ENCODE measurements around the gene ATP6V0E1.
"Not testable (repeated sequence)": the region's sequence is repeated elsewhere in the genome, so short reads cannot be mapped to it uniquely, and the experiment has no call there.

Gene ATP6V0E1

DNA sequence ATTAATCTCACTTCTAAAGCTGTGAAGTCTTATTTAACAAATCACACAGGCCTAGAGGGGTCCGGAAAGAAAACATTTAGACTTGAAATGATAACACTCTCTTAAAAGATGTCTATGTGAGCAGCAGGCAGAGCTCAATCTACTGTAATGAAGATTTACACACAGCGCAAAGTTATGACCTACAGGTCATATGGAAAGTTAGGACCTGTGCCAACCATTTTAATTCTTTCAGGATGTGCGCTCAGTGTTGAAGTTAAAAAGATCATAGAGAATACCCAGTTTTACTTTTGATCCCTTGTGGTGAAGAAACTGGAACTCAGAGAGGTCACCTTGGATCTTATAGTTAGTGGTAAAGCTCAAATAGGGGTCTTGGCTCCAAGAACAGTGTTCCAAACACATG, 69.5 kb downstream of the ATP6V0E1 start:
- Mint-ChIP-seq H3K9me3 (ENCODE audit: low read depth) (no peaks in the 10 kb centered on the region), H3K27ac (no peak overlapping the region), H3K27me3 (no peaks in the 10 kb centered on the region), H3K4me1 (ENCODE audit: low read depth) (peaks cover 28% of the 10 kb centered on the region), H3K36me3 (no peaks in the 10 kb centered on the region), H3K4me3 (no peak overlapping the region)

GRCh38 chr5:173055042-173055721, 71.6 kb downstream of the ATP6V0E1 start:
- H3K27ac Mint-ChIP-seq: peak overlapping the region; percentile 97
- no peaks in the 10 kb centered on the region for H3K27me3 Mint-ChIP-seq
- H3K4me3 Mint-ChIP-seq: peak overlapping the region; percentile 96
- no peaks in the 10 kb centered on the region for H3K36me3 Mint-ChIP-seq
- H3K4me1 Mint-ChIP-seq (ENCODE audit: low read depth): peaks cover 41% of the 10 kb centered on the region
- no peaks in the 10 kb centered on the region for H3K9me3 Mint-ChIP-seq (ENCODE audit: low read depth)

GRCh38 chr5:173055722-173055982, 72.1 kb downstream of the ATP6V0E1 start:
- H3K4me1 Mint-ChIP-seq (ENCODE audit: low read depth): peaks cover 45% of the 10 kb centered on the region
- H3K27me3 Mint-ChIP-seq: no peaks in the 10 kb centered on the region
- H3K4me3 Mint-ChIP-seq: peak overlapping the region; percentile 96
- no peaks in the 10 kb centered on the region for H3K9me3 Mint-ChIP-seq (ENCODE audit: low read depth)
- no peaks in the 10 kb centered on the region for H3K36me3 Mint-ChIP-seq
- peak overlapping the region; percentile 97 for H3K27ac Mint-ChIP-seq

DNA sequence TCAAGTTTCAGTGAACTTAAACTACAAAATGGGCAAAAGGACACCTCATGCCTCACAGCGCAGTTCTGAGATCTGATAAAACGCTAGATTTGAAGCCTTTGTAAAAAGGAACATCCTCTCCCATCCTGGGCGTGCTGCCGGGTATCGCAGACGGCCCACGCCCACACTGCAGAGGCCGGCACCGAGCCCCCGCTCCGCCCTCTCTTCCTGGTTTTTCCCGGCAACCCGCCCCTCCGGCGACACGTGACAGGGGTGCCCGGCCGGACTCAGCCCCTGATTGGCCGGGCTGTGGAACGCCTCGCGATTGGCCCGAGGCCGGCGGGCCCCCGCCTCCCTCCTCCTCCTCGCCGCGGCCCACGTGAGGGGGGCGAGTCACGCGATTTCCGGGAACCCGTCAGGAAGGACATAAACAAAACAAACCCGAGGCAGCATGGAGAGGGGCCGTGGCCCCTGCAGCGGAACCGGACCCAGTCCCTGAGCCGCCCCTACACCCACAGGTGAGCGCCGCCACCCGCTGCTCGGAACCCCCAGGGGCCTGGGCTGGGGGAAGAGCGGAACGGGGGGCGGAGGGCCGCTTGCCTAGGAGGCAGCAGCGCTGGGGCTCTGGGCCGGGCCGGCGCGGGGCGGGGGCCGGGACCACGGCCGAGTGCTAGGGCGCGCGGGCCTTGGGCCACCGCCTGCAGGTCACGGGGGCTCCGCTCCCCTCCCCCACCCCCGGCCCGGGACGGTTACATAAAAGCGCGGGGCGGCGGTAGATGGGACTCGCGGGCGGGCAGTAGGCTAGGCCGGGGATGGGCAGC, 72.6 kb downstream of the ATP6V0E1 start, which contains the start of gene CREBRF:
TSS of gene CREBRF (plus strand) at position 370 of the 800 bp plus-strand sequence. CDS start 24,424 bp downstream, outside the sequence.
- H3K4me3 Mint-ChIP-seq: peak within 1 kb of the TSS; percentile 96
- peaks cover 50% of the 10 kb centered on the region for H3K4me1 Mint-ChIP-seq (ENCODE audit: low read depth)
- H3K27ac Mint-ChIP-seq: peak within 1 kb of the TSS; percentile 97
- no peaks in the 10 kb centered on the region for H3K9me3 Mint-ChIP-seq (ENCODE audit: low read depth)
- no peaks in the 10 kb centered on the region for H3K27me3 Mint-ChIP-seq
- H3K36me3 Mint-ChIP-seq: no peaks in the 10 kb centered on the region

DNA sequence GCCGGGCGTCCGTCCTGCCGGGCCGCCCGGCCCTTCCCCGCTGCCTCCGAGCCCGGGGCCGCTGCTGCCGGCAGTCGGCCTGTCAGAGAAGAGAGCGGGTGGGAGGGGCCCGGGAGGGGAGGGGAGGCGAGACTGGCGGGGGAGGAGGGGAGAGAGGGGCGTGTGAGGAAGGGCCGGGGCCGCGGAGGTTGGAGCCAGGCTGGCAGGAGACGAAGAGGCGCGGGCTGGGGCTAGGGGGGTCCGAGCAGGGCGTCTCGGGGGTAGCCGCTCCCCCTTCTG, 73.2 kb downstream of the ATP6V0E1 start:
- peaks cover 55% of the 10 kb centered on the region for H3K4me1 Mint-ChIP-seq (ENCODE audit: low read depth)
- H3K9me3 Mint-ChIP-seq (ENCODE audit: low read depth): no peaks in the 10 kb centered on the region
- no peaks in the 10 kb centered on the region for H3K36me3 Mint-ChIP-seq
- H3K27me3 Mint-ChIP-seq: no peaks in the 10 kb centered on the region
- peak overlapping the region; percentile 94 for H3K27ac Mint-ChIP-seq
- peak overlapping the region; percentile 92 for H3K4me3 Mint-ChIP-seq

GRCh38 chr5:173057062-173057924, 73.7 kb downstream of the ATP6V0E1 start:
- H3K4me3 Mint-ChIP-seq: peak overlapping the region; percentile 92
- H3K27me3 Mint-ChIP-seq: no peaks in the 10 kb centered on the region
- H3K36me3 Mint-ChIP-seq: no peaks in the 10 kb centered on the region
- peaks cover 61% of the 10 kb centered on the region for H3K4me1 Mint-ChIP-seq (ENCODE audit: low read depth)
- no peaks in the 10 kb centered on the region for H3K9me3 Mint-ChIP-seq (ENCODE audit: low read depth)
- peak overlapping the region; percentile 94 for H3K27ac Mint-ChIP-seq

GRCh38 chr5:173062141-173062540, 78.6 kb downstream of the ATP6V0E1 start:
- no peaks in the 10 kb centered on the region for H3K9me3 Mint-ChIP-seq (ENCODE audit: low read depth)
- peak overlapping the region; percentile 89 for H3K27ac Mint-ChIP-seq
- H3K4me1 Mint-ChIP-seq (ENCODE audit: low read depth): peaks cover 71% of the 10 kb centered on the region
- H3K27me3 Mint-ChIP-seq: no peaks in the 10 kb centered on the region
- H3K4me3 Mint-ChIP-seq: no peak overlapping the region
- no peaks in the 10 kb centered on the region for H3K36me3 Mint-ChIP-seq

DNA sequence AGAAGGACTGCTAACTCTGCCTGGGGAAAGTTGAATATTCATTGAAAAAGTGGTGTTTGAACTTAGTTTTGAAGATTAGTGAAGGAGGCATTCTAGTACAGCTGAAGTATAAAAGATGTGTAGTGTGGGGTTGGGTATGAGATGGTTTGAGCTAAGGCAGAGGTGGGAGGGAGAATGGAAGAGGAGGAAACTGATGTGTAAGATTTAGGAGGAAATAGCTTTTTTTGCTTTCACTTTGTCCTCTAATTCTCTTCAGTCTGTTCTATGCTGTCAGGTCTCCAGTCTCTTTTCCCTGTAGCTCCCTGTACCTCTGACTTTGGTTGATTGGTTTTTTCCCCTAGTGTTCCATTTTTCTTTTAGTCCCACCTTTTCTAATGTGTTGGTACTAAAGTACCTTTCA, 81.6 kb downstream of the ATP6V0E1 start:
- no peaks in the 10 kb centered on the region for H3K9me3 Mint-ChIP-seq (ENCODE audit: low read depth)
- peak overlapping the region; percentile 75 for H3K4me3 Mint-ChIP-seq
- no peaks in the 10 kb centered on the region for H3K36me3 Mint-ChIP-seq
- H3K4me1 Mint-ChIP-seq (ENCODE audit: low read depth): peaks cover 72% of the 10 kb centered on the region
- peak overlapping the region; percentile 92 for H3K27ac Mint-ChIP-seq
- no peaks in the 10 kb centered on the region for H3K27me3 Mint-ChIP-seq

DNA sequence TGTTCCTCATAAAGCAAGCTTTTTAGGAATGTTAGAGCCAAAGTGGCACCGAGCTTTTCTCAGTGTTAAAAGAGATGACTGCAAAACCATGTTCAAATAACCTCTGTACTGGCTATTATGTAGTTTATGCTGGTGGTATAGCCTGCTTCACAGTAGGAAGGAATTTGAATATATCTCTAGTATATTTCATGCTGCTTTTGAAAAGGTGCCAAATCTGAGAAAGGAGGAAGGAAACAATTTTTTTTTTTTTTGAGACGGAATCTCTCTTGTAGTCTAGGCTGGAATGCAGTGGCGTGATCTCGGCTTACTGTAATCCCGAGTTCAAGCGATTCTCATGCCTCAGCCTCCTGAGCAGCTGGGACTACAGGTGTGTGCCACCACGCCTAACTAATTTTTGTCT, 86.1 kb downstream of the ATP6V0E1 start:
- H3K36me3 Mint-ChIP-seq: peaks cover 4% of the 10 kb centered on the region
- peak overlapping the region; percentile 51 for H3K4me3 Mint-ChIP-seq
- H3K9me3 Mint-ChIP-seq (ENCODE audit: low read depth): no peaks in the 10 kb centered on the region
- H3K4me1 Mint-ChIP-seq (ENCODE audit: low read depth): peaks cover 60% of the 10 kb centered on the region
- H3K27ac Mint-ChIP-seq: peak overlapping the region; percentile 81
- H3K27me3 Mint-ChIP-seq: no peaks in the 10 kb centered on the region

DNA sequence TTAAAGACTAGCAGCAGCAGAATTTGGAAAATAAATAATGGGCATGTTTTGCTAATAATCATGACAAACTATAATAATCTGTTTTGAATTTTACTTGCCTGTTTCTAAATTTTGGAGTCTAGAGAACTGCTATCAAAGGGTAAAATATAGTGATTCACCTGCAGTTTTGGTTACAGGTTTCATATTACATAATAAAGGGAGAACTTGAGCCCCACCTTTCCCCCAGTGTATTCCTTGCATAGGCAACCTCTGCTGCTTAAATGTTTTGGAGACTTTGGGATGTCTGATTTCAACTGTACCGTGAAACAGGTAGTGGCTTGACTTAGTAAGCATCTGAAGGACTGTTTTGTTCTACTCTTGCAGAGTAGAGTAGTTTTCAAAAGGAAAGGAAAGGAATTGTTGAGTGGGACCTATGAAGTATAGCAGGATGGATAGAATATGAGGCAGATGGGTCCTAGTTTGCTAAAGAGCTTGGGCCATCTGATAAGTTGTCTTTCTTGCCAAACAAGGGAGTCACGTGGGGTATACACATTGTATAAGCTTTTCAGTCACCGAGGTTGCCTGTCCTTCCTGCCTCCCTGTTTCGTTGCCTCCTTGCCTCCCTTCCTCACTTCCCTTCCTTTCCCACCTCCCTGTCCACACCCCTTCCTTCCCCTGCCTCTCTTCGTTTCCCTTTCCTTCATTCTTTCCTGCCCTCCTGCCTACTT, 91.7 kb downstream of the ATP6V0E1 start:
- H3K27me3 Mint-ChIP-seq: no peaks in the 10 kb centered on the region
- H3K36me3 Mint-ChIP-seq: peaks cover 10% of the 10 kb centered on the region
- peaks cover 49% of the 10 kb centered on the region for H3K4me1 Mint-ChIP-seq (ENCODE audit: low read depth)
- H3K27ac Mint-ChIP-seq: peak overlapping the region; percentile 46
- no peaks in the 10 kb centered on the region for H3K9me3 Mint-ChIP-seq (ENCODE audit: low read depth)
- H3K4me3 Mint-ChIP-seq: no peak overlapping the region

DNA sequence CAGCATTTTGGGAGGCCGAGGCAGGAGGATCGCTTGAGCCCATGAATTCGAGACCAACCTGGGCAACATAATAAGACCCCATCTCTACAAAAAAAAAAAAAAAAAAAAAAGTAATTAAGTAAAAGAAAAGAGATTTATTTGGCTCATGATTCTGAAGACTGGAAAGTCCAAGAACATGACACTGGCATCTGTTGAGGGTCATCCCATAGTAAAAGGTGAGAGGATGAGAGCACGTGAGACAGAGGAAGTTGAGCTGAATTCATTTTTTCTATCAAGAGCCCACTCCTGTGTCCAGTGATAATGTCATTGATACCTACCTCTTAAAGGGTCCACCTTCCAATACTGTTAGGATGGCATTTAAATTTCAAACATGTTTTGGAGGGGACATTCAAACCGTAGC, 92.4 kb downstream of the ATP6V0E1 start:
- H3K27me3 Mint-ChIP-seq: no peaks in the 10 kb centered on the region
- peaks cover 6% of the 10 kb centered on the region for H3K36me3 Mint-ChIP-seq
- H3K27ac Mint-ChIP-seq: no peak overlapping the region
- no peak overlapping the region for H3K4me3 Mint-ChIP-seq
- H3K4me1 Mint-ChIP-seq (ENCODE audit: low read depth): peaks cover 49% of the 10 kb centered on the region
- H3K9me3 Mint-ChIP-seq (ENCODE audit: low read depth): no peaks in the 10 kb centered on the region

DNA sequence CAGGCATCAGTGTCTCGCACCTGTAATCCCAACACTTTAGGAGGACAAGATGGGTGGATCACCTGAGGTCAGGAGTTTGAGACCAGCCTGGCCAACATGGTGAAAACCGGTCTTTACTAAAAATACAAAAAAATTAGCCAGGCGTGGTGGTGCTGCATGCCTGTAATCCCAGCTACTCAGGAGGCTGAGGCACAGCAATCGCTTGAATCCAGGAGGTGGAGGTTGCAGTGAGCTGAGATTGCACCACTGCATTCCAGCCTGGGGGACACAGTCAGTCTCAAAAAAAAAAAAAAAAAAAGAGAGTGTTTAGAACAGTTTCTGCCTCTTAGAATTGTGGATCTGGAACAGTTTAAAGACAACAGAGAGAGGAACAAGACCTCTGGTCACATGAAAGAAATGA, 92.9 kb downstream of the ATP6V0E1 start:
- H3K36me3 Mint-ChIP-seq; H3K4me3 Mint-ChIP-seq; H3K27ac Mint-ChIP-seq; H3K27me3 Mint-ChIP-seq; H3K9me3 Mint-ChIP-seq (ENCODE audit: low read depth): not testable (repeated sequence)
- H3K4me1 Mint-ChIP-seq (ENCODE audit: low read depth): peaks cover 50% of the 10 kb centered on the region

DNA sequence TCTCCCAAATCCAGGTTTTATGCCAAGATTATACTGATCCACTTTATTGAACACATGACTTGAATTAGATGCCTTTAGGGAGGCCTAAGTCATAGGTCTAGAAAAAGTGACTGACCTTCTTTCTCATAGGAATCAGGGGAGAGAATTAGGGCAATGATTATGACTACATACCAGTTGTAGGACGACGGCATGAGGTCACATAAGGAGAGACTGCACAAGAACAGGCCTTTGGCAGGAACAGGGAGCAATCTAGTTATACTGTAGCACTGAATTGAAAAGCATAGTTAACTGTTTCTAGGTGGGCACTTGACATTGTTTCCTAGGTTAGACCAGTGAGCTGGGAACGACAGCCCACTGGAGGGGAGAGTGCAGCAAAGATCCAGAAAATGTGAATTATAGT, 95.3 kb downstream of the ATP6V0E1 start:
- H3K9me3 Mint-ChIP-seq (ENCODE audit: low read depth): no peaks in the 10 kb centered on the region
- no peak overlapping the region for H3K4me3 Mint-ChIP-seq
- H3K27me3 Mint-ChIP-seq: no peaks in the 10 kb centered on the region
- no peak overlapping the region for H3K27ac Mint-ChIP-seq
- H3K4me1 Mint-ChIP-seq (ENCODE audit: low read depth): peaks cover 41% of the 10 kb centered on the region
- peaks cover 6% of the 10 kb centered on the region for H3K36me3 Mint-ChIP-seq
